Neuronal stem cell (in vitro differentiated cells): Measurements from ENCODE around the gene GALNT14.

ENCODE experiments used
- DNase-seq: peaks from one replicate; pipeline ENCODE4 v3.0.0-alpha.2; 2013; ENCODE audit warnings: low spot score
- H2AFZ ChIP-seq: one replicate; pipeline ENCODE4 v1.6.1; 2013; ENCODE audit warnings: mild to moderate bottlenecking, low read length, inconsistent platforms
- H2AK5ac ChIP-seq: 2 replicates; pipeline ENCODE4 v1.6.1; 2013; ENCODE audit warnings: low read depth, mild to moderate bottlenecking, inconsistent platforms, low read length, moderate library complexity, mixed read lengths
- H2BK120ac ChIP-seq: 2 replicates; pipeline ENCODE4 v1.6.1; 2013; ENCODE audit warnings: low read depth, mild to moderate bottlenecking, inconsistent platforms, low read length, moderate library complexity, mixed read lengths
- H2BK12ac ChIP-seq: one replicate; pipeline ENCODE4 v1.6.1; 2013; ENCODE audit warnings: low read length, inconsistent platforms
- H2BK15ac ChIP-seq: 2 replicates; pipeline ENCODE4 v1.6.1; 2013; ENCODE audit warnings: mild to moderate bottlenecking, low read length, inconsistent platforms, mixed read lengths
- H2BK5ac ChIP-seq: one replicate; pipeline ENCODE4 v1.6.1; 2013; ENCODE audit warnings: inconsistent platforms, mild to moderate bottlenecking, low read length, moderate library complexity
- H3K14ac ChIP-seq: one replicate; pipeline ENCODE4 v1.6.1; 2013; ENCODE audit warnings: low read length, inconsistent platforms
- H3K18ac ChIP-seq: 2 replicates; pipeline ENCODE4 v1.6.1; 2013; ENCODE audit warnings: low read length, inconsistent platforms
- H3K23ac ChIP-seq: 2 replicates; pipeline ENCODE4 v1.6.1; 2013; ENCODE audit warnings: low read depth, mild to moderate bottlenecking, mixed read lengths, low read length, inconsistent platforms; ENCODE audit not compliant: poor library complexity
- H3K27ac ChIP-seq: replicated peaks from 3 replicates; pipeline ENCODE4 v1.5.1; 2013; ENCODE audit warnings: low read length, inconsistent platforms
- H3K27me3 ChIP-seq, 3 experiments: 2 replicates each; pipeline ENCODE4 v1.6.1; 2013; ENCODE audit warnings: low read length in 3 of 3, mild to moderate bottlenecking in 2 of 3, inconsistent platforms in 1 of 3, low read depth in 1 of 3, mixed read lengths in 1 of 3, moderate library complexity in 1 of 3; ENCODE audit not compliant: control insufficient read depth in 3 of 3, insufficient read depth in 3 of 3
- H3K36me3 ChIP-seq, 2 donors: replicated peaks in 1 of 2; 2 replicates each; pipeline ENCODE4 v1.6.1; 2013; ENCODE audit warnings: low read length in 2 of 2; ENCODE audit not compliant: control insufficient read depth in 2 of 2, insufficient read depth in 2 of 2
- H3K4ac ChIP-seq: 2 replicates; pipeline ENCODE4 v1.6.1; 2013; ENCODE audit warnings: inconsistent platforms, mild to moderate bottlenecking, low read length, moderate library complexity
- H3K4me1 ChIP-seq, 2 donors: 1 replicate in 1 of 2; 2 replicates in 1 of 2; pipeline ENCODE4 v1.6.1; 2013; ENCODE audit warnings: low read length in 2 of 2, low read depth in 1 of 2; ENCODE audit not compliant: control insufficient read depth in 2 of 2, insufficient read depth in 1 of 2
- H3K4me2 ChIP-seq: one replicate; pipeline ENCODE4 v1.6.1; 2013; ENCODE audit warnings: mild to moderate bottlenecking, low read length, inconsistent platforms; ENCODE audit not compliant: insufficient read depth, poor library complexity, severe bottlenecking
- H3K4me3 ChIP-seq, 2 donors: 2 replicates each; pipeline ENCODE4 v1.5.1; 2013; ENCODE audit warnings: low read length in 2 of 2, mild to moderate bottlenecking in 2 of 2, inconsistent platforms in 1 of 2, moderate library complexity in 1 of 2
- H3K79me1 ChIP-seq: one replicate; pipeline ENCODE4 v1.6.1; 2013; ENCODE audit warnings: low read depth, mild to moderate bottlenecking, inconsistent platforms, low read length, moderate library complexity
- H3K9ac ChIP-seq: one replicate; pipeline ENCODE4 v1.6.1; 2013; ENCODE audit warnings: mild to moderate bottlenecking, low read depth, low read length, inconsistent platforms; ENCODE audit not compliant: poor library complexity
- H3K9me3 ChIP-seq, 2 donors: replicated peaks in 1 of 2; 2 replicates each; pipeline versions ENCODE3 to v1.6.1; 2013; ENCODE audit warnings: low read length in 2 of 2, mild to moderate bottlenecking in 2 of 2, inconsistent platforms in 1 of 2, low read depth in 1 of 2, mixed read lengths in 1 of 2, moderate library complexity in 1 of 2; ENCODE audit not compliant: control insufficient read depth in 2 of 2, insufficient read depth in 1 of 2
- H4K8ac ChIP-seq: one replicate; pipeline ENCODE4 v1.6.1; 2013; ENCODE audit warnings: low read depth, mild to moderate bottlenecking, inconsistent platforms, low read length, moderate library complexity
- H4K91ac ChIP-seq: one replicate; pipeline ENCODE4 v1.6.1; 2013; ENCODE audit warnings: low read length, low read depth, mild to moderate bottlenecking, inconsistent platforms; ENCODE audit not compliant: poor library complexity
- WGBS, 2 donors: extraction: QIAGEN DNeasy Blood & Tissue Kit; methylation state at CpG; one replicate each; pipeline ENCODE4 v1.1.7; 2013; ENCODE audit warnings: missing lambda C conversion rate in 2 of 2, mixed read lengths in 1 of 2; ENCODE audit not compliant: insufficient read length in 2 of 2, insufficient replicate concordance in 1 of 2; ENCODE audit errors: extremely low coverage in 2 of 2; 5-methylcytosine and 5-hydroxymethylcytosine counted together

GALNT14 gene

DNA sequence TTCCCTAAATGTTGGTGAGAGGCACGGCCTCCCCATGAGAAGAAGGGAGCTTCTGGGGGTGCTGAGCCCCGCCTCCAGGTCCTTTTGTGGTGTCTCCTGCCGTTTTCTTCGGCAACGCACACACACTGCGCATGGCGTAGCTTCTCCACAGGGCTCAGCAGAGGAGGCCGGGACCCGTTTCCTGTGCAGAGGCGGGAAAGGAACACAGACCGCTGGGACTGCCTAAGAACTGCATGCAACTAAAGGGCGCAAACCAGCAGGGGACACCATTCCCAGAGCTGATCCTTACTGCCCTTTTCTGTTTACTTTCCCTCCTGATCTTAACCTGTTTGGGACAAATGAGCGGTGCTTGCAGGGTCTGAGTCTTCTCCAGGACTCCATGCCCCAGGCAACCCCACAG lies 240.7 kb downstream of the GALNT14 start:
- Histone ChIP-seq H3K18ac (no peak overlapping the region), H2BK12ac (no peak overlapping the region), H4K8ac (no peak overlapping the region), H2AFZ (no peak overlapping the region), H3K9me3 (no peaks in the 10 kb centered on the region), H3K4me1 (no peaks in the 10 kb centered on the region), H2AK5ac (no peak overlapping the region), H3K79me1 (no peaks in the 10 kb centered on the region), H3K4ac (no peak overlapping the region), H2BK5ac (no peak overlapping the region), H3K27ac (no peak overlapping the region), H3K9ac (no peak overlapping the region), H3K27me3 (peaks cover 0 to 4% (median 0%) of the 10 kb centered on the region in 3 experiments), H3K36me3 (no peaks in the 10 kb centered on the region), H4K91ac (no peak overlapping the region), H3K14ac (no peak overlapping the region), H2BK15ac (no peak overlapping the region), H2BK120ac (no peak overlapping the region), H3K4me3 (no peak overlapping the region), H3K4me2 (no peak overlapping the region), H3K23ac (no peak overlapping the region)
- no CpG with 5 or more reads among the region's 13 CpGs for WGBS, 2 donors
- no peak for DNase-seq

DNA sequence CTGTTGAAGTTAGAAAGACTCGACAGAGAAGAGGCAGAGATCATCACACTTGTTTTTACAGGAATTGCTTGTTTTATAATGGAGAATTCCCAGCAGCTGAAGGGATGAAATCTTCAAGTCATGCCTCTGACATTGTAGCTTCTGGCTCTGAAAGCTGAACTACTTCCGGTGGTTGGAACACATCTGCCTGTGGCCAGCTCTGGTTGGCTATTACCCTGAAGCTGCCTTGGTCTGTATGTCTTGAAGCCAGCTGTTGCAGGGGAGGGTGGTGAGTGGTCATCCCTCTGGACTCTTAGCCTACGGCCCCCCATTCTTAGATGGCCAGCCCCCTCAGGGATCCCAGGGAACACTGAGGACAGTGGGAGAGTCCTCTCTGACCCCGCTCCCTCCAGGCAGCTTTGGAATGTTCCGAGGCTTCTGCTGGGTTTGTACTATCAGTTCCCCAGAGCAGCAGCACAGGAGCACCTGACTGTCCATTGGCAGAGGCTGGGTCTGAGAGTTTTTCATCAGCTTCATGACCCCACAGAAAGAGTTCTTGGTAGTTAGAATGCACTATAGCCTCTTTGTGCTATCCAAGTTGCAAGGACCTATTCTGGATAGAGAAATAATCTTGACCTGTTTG lies 243.6 kb downstream of the GALNT14 start:
- Histone ChIP-seq H2BK120ac (no peak overlapping the region), H3K18ac (no peak overlapping the region), H3K14ac (no peak overlapping the region), H3K4me3 (no peak overlapping the region), H3K9ac (no peak overlapping the region), H4K8ac (no peak overlapping the region), H3K79me1 (no peaks in the 10 kb centered on the region), H2AFZ (no peak overlapping the region), H2BK15ac (no peak overlapping the region), H3K27ac (no peak overlapping the region), H3K4ac (no peak overlapping the region), H2BK12ac (no peak overlapping the region), H3K4me1 (no peaks in the 10 kb centered on the region), H2BK5ac (no peak overlapping the region), H3K9me3 (no peaks in the 10 kb centered on the region), H3K23ac (no peak overlapping the region), H2AK5ac (no peak overlapping the region), H3K4me2 (no peak overlapping the region), H4K91ac (no peak overlapping the region), H3K27me3 (peaks cover 0 to under 1% (median 0%) of the 10 kb centered on the region in 3 experiments), H3K36me3 (no peaks in the 10 kb centered on the region)
- no CpG with 5 or more reads among the region's 5 CpGs for WGBS, 2 donors
- DNase-seq: no peak

GRCh38 chr2:30888852-30889409 lies 249.3 kb downstream of the GALNT14 start:
- Histone ChIP-seq H3K9ac (no peak overlapping the region), H3K27me3 (no peaks in the 10 kb centered on the region), H3K18ac (no peak overlapping the region), H2BK5ac (no peak overlapping the region), H3K4ac (no peak overlapping the region), H3K14ac (no peak overlapping the region), H3K4me3 (no peak overlapping the region), H4K8ac (no peak overlapping the region), H2BK12ac (no peak overlapping the region), H3K4me1 (peaks cover 0 to 9% of the 10 kb centered on the region in 2 donors), H3K79me1 (no peaks in the 10 kb centered on the region), H3K9me3 (no peaks in the 10 kb centered on the region), H3K27ac (no peak overlapping the region), H4K91ac (no peak overlapping the region), H3K23ac (no peak overlapping the region), H2AFZ (no peak overlapping the region), H2BK120ac (no peak overlapping the region), H3K4me2 (no peak overlapping the region), H2AK5ac (no peak overlapping the region), H3K36me3 (no peaks in the 10 kb centered on the region), H2BK15ac (no peak overlapping the region)
- no CpG with 5 or more reads among the region's 7 CpGs for WGBS, 2 donors
- no peak for DNase-seq

DNA sequence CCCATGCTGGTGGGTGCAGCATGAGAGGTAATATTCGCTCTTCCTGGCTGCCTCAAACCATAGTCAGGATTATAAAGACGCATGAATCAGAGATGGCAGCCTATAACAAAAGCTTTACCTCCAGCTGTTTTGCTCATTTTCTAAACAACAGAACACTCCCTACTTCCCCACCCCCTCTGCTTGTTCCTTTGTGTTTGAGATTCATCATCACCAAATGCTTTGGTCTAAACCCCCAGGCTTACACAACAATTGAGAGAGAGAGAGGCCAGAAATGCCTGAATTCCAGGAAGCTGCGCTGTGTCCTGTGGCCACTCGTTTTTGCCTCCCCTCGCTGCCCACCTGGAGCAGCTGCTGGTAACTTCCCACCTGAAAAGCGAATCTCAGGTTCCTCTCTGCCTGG lies 252.2 kb downstream of the GALNT14 start:
- peak overlapping the region; percentile 10 for H3K27ac ChIP-seq
- no peaks in the 10 kb centered on the region for H3K36me3 ChIP-seq
- DNase-seq: peak; percentile 17

More for the DNA sequence above, 252.2 kb downstream of the GALNT14 start:
- Histone ChIP-seq H2BK5ac (no peak overlapping the region), H3K4me2 (no peak overlapping the region), H2AFZ (no peak overlapping the region), H3K27me3 (no peaks in the 10 kb centered on the region), H3K9ac (no peak overlapping the region), H2BK15ac (no peak overlapping the region), H3K4me3 (no peak overlapping the region), H3K4me1 (peaks cover 0 to 9% of the 10 kb centered on the region in 2 donors), H2BK12ac (no peak overlapping the region), H2BK120ac (no peak overlapping the region), H3K9me3 (no peaks in the 10 kb centered on the region), H4K8ac (no peak overlapping the region), H3K79me1 (no peaks in the 10 kb centered on the region), H3K23ac (no peak overlapping the region), H3K18ac (peak overlapping the region; percentile 5), H3K14ac (no peak overlapping the region), H4K91ac (no peak overlapping the region), H3K4ac (no peak overlapping the region), H2AK5ac (no peak overlapping the region)
- no CpG with 5 or more reads among the region's 6 CpGs for WGBS, 2 donors
